Measurements from ENCODE around the gene TMEM108. TPM values are rescaled to one million over a fixed set of nuclear protein-coding genes. Genes with fewer than 3 reads are reported as not detected.

TMEM108 gene
- polyA plus RNA-seq, 3 donors = not detected

GRCh38 chr3:133025546-133025945, 12.6 kb upstream of the TMEM108 start:
- no peak overlapping the region for H3K4me3 ChIP-seq (replicated peaks in 1 of 3; ENCODE audit: low read depth in 2 of 3, low read length in 3 of 3)
- DNase-seq = no peak
- no peaks in the 10 kb centered on the region for H3K36me3 ChIP-seq (replicated peaks in 1 of 2; ENCODE audit: control insufficient read depth in 1 of 2, insufficient read depth in 2 of 2, low read length in 2 of 2)
- TF ChIP-seq CTCF (IDR thresholded peaks at IDR 0.05) = no peak
- H3K9me3 Mint-ChIP-seq = peaks cover 0 to 2% (median 0%) of the 10 kb centered on the region in 7 donors
- no peak overlapping the region for H2AFZ ChIP-seq (ENCODE audit: insufficient read depth, low read depth, low read length, poor library complexity, severe bottlenecking)
- H3K27me3 Mint-ChIP-seq (ENCODE audit: low read depth in 3 of 3) = peaks cover 2 to 4% (median 2%) of the 10 kb centered on the region in 3 donors
- no peak overlapping the region for H3K9ac ChIP-seq (ENCODE audit: insufficient read depth, low read length, poor library complexity, severe bottlenecking)
- intact Hi-C loops (cut with micrococcal nuclease) = no loop called here
- no peaks in the 10 kb centered on the region for H3K9me3 ChIP-seq (replicated peaks in 1 of 2; ENCODE audit: control insufficient read depth in 1 of 2, insufficient read depth in 1 of 2, low read length in 2 of 2)
- H3K27ac ChIP-seq (ENCODE audit: low read depth in 1 of 2, low read length in 2 of 2) = no peak overlapping the region
- H3K4me3 Mint-ChIP-seq = no peak overlapping the region
- H3K4me1 Mint-ChIP-seq = no peaks in the 10 kb centered on the region
- no peaks in the 10 kb centered on the region for H3K4me1 ChIP-seq (ENCODE audit: control insufficient read depth in 1 of 2, insufficient read depth in 2 of 2, low read length in 2 of 2)
- no peak overlapping the region for H3K4me2 ChIP-seq (replicated peaks; ENCODE audit: extremely low read depth, low read length, poor library complexity, severe bottlenecking)
- H3K27ac Mint-ChIP-seq = no peak overlapping the region
- H3K36me3 Mint-ChIP-seq = no peaks in the 10 kb centered on the region
- no peaks in the 10 kb centered on the region for H3K79me2 ChIP-seq (ENCODE audit: insufficient read depth, low read length)
- H3K27me3 ChIP-seq (ENCODE audit: control insufficient read depth in 2 of 2, insufficient read depth in 2 of 2, low read length in 2 of 2) = no peaks in the 10 kb centered on the region
- no CpG with 5 or more reads among the region's 3 CpGs for WGBS (ENCODE audit: insufficient coverage)
- no peaks in the 10 kb centered on the region for H4K20me1 ChIP-seq (ENCODE audit: insufficient read depth, low read length)

GRCh38 chr3:133032301-133032700, 5.9 kb upstream of the TMEM108 start:
- Histone ChIP-seq H4K20me1 (ENCODE audit: insufficient read depth, low read length) (no peaks in the 10 kb centered on the region), H3K4me3 (replicated peaks in 1 of 3; ENCODE audit: low read depth in 2 of 3, low read length in 3 of 3) (no peak overlapping the region), H3K79me2 (ENCODE audit: insufficient read depth, low read length) (no peaks in the 10 kb centered on the region), H3K4me1 (ENCODE audit: control insufficient read depth in 1 of 2, insufficient read depth in 2 of 2, low read length in 2 of 2) (no peaks in the 10 kb centered on the region), H3K27me3 (ENCODE audit: control insufficient read depth in 2 of 2, insufficient read depth in 2 of 2, low read length in 2 of 2) (peaks cover 9 to 23% of the 10 kb centered on the region in 2 donors), H3K9me3 (replicated peaks in 1 of 2; ENCODE audit: control insufficient read depth in 1 of 2, insufficient read depth in 1 of 2, low read length in 2 of 2) (peaks cover 0 to under 1% of the 10 kb centered on the region in 2 donors), H2AFZ (ENCODE audit: insufficient read depth, low read depth, low read length, poor library complexity, severe bottlenecking) (no peak overlapping the region), H3K9ac (ENCODE audit: insufficient read depth, low read length, poor library complexity, severe bottlenecking) (no peak overlapping the region), H3K4me2 (replicated peaks; ENCODE audit: extremely low read depth, low read length, poor library complexity, severe bottlenecking) (no peak overlapping the region), H3K36me3 (replicated peaks in 1 of 2; ENCODE audit: control insufficient read depth in 1 of 2, insufficient read depth in 2 of 2, low read length in 2 of 2) (no peaks in the 10 kb centered on the region), H3K27ac (ENCODE audit: low read depth in 1 of 2, low read length in 2 of 2) (no peak overlapping the region)
- intact Hi-C loops (cut with micrococcal nuclease) = no loop called here
- H3K27me3 Mint-ChIP-seq (ENCODE audit: low read depth in 3 of 3) = peaks cover 5 to 26% (median 7%) of the 10 kb centered on the region in 3 donors
- 83% methylated on average over 1 of the region's 3 CpGs for WGBS (ENCODE audit: insufficient coverage)
- H3K4me1 Mint-ChIP-seq = no peaks in the 10 kb centered on the region
- no peaks in the 10 kb centered on the region for H3K9me3 Mint-ChIP-seq
- H3K27ac Mint-ChIP-seq = no peak overlapping the region
- TF ChIP-seq CTCF (IDR thresholded peaks at IDR 0.05) = no peak
- no peak overlapping the region for H3K4me3 Mint-ChIP-seq
- DNase-seq = no peak
- no peaks in the 10 kb centered on the region for H3K36me3 Mint-ChIP-seq

All from CD14-positive monocyte (primary cell).